Kidney (tissue), 14 donors: Measurements from ENCODE around the gene C2orf92. TPM values are rescaled to one million over a fixed set of nuclear protein-coding genes. Genes with fewer than 3 reads are reported as not detected.

Source experiments
- DNase-seq, 5 donors: peaks; one replicate each; pipeline ENCODE4 v3.0.0-alpha.2; 2013 to 2020
- FAIRE-seq: peaks from 2 replicates; lab custom pipeline; 2012; peaks lifted over from hg19 to GRCh38; lab: Jason Lieb, UNC
- H3K27ac ChIP-seq, 2 donors: one replicate each; pipeline ENCODE4 v1.7.0; 2013; ENCODE audit warnings: low read depth in 2 of 2, low read length in 2 of 2, inconsistent platforms in 1 of 2
- H3K27me3 ChIP-seq: one replicate; pipeline ENCODE4 v1.7.1; 2013; ENCODE audit warnings: low read length, inconsistent platforms; ENCODE audit not compliant: control insufficient read depth, insufficient read depth
- H3K36me3 ChIP-seq, 3 donors: one replicate each; pipeline versions ENCODE4 v1.7.0 to v1.7.1; 2013; ENCODE audit warnings: low read length in 3 of 3, control low read depth in 1 of 3, inconsistent platforms in 1 of 3; ENCODE audit not compliant: insufficient read depth in 3 of 3, control insufficient read depth in 2 of 3
- H3K4me1 ChIP-seq, 3 donors: one replicate each; pipeline versions ENCODE4 v1.7.0 to v1.7.1; 2013; ENCODE audit warnings: low read length in 3 of 3, inconsistent platforms in 1 of 3, low read depth in 1 of 3; ENCODE audit not compliant: control insufficient read depth in 2 of 3, insufficient read depth in 2 of 3
- H3K4me3 ChIP-seq, 3 donors: one replicate each; pipeline versions ENCODE4 v1.7.0 to v1.8.1; 2013; ENCODE audit warnings: low read length in 3 of 3, control low read depth in 1 of 3, inconsistent platforms in 1 of 3
- H3K9ac ChIP-seq, 3 donors: one replicate each; pipeline versions ENCODE4 v1.7.0 to v1.7.1; 2013; ENCODE audit warnings: low read length in 3 of 3, control low read depth in 1 of 3, inconsistent platforms in 1 of 3
- H3K9me3 ChIP-seq, 3 donors: one replicate each; pipeline versions ENCODE4 v1.7.0 to v1.7.1; 2013; ENCODE audit warnings: low read length in 3 of 3, control low read depth in 1 of 3, inconsistent platforms in 1 of 3; ENCODE audit not compliant: control insufficient read depth in 2 of 3, insufficient read depth in 1 of 3
- CTCF ChIP-seq: IDR thresholded peaks from 3 replicates; pipeline ENCODE4 v1.5.1; 2012; ENCODE audit warnings: mild to moderate bottlenecking, moderate library complexity, borderline replicate concordance; ENCODE audit not compliant: insufficient read depth; ENCODE audit errors: extremely low read depth
- intact Hi-C: fragments of 100-400 bp; cut with DNase I; formaldehyde crosslinking; loops from one replicate; pipeline ENCODE4 v1.11.1; 2022
- polyA plus RNA-seq: library from polyadenylated mRNA; stranded (reverse); fragments of 350-450 nt; fragmentation: Illumina TruSeq; extraction: RNeasy Lipid Tissue Mini Kit (QIAGEN cat#74804); gene quantifications from one replicate; pipeline ENCODE4 v1.2.3, GENCODE V29; 2014; ENCODE audit warnings: low read depth, low replicate concordance; ENCODE audit not compliant: insufficient read depth
- total RNA-seq: library from RNA; stranded (reverse); fragmentation: NEBNext Ultra II Directional; extraction: Animal tissue kit (Norgen Biotek cat#: 25700); gene quantifications from one replicate; pipeline ENCODE4 v1.2.1, GENCODE V29; 2021
- donor health status: control.
- donor health status: control.
- donor health status: control.
- donor health status: control.
- donor health status: control.
- donor health status: DM: yes; HTN: yes; CAD: no.
- donor health status: Normal renal cell carcinoma (clear cell type).

The C2orf92 gene
- total and polyA plus RNA-seq, 2 donors from 2014 or later, result 3.3 to 7.3 TPM

- Histone ChIP-seq H3K36me3 (no peaks in the 10 kb centered on the region), H3K27ac (no peak overlapping the region), H3K4me1 (no peaks in the 10 kb centered on the region), H3K27me3 (no peaks in the 10 kb centered on the region), H3K4me3 (no peak overlapping the region), H3K9ac (no peak overlapping the region), H3K9me3 (no peaks in the 10 kb centered on the region)
- intact Hi-C loops, result no loop called here
- DNase-seq (peak in 1 of 5 donors; percentile 63), FAIRE-seq (no peak)
- TF ChIP-seq CTCF, result no peak
Observed at GRCh38 chr2:97724073-97724410, 54.5 kb downstream of the C2orf92 start.

GRCh38 chr2:97724501-97724900, 55.0 kb downstream of the C2orf92 start:
- Histone ChIP-seq H3K27me3 (no peaks in the 10 kb centered on the region), H3K4me3 (no peak overlapping the region), H3K9ac (no peak overlapping the region), H3K36me3 (no peaks in the 10 kb centered on the region), H3K27ac (no peak overlapping the region), H3K9me3 (no peaks in the 10 kb centered on the region), H3K4me1 (no peaks in the 10 kb centered on the region)
- intact Hi-C loops, result no loop called here
- no peak for FAIRE-seq
- no peak for DNase-seq
- TF ChIP-seq CTCF, result no peak

DNA sequence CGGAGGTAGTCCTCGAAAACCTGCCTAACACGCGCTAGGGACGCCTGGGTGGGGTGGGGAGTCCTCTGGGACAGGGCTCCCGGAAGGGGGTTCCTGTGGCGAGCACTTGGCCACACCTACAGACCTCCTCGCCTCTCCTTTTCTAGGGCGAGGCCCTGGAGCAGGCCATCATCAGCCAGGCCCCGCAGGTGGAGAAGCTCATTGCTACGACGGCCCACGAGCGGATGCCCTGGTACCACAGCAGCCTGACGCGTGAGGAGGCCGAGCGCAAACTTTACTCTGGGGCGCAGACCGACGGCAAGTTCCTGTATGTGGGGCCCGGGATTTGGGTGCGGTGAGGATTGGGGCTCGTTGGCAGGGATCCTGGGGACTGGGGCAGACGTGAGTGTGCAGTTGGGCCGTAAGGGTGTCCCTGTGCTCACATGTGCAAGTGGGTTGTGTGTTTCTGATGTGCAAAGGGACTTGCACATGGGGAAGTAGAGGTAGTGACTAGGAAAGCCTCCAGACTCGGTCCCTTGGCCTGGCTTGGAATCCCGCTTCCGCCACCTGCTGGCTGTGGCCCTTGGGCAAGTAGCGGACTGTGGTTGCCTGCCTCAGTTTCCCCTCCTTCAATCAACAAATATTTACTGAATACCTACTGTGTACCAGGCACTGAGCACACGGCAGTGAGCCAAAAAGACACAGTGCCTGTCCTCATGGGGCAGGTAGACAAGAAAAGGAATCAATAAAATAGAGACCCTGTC, 55.6 kb downstream of the C2orf92 start:
- H3K4me1 ChIP-seq, result no peaks in the 10 kb centered on the region
- TF ChIP-seq CTCF, result no peak
- H3K27me3 ChIP-seq, result no peaks in the 10 kb centered on the region
- intact Hi-C loops, result no loop called here
- H3K9me3 ChIP-seq, result peaks cover 0 to 1% (median 1%) of the 10 kb centered on the region in 3 donors
- peak in 1 of 5 donors; percentile 63 for DNase-seq
- H3K4me3 ChIP-seq, result no peak overlapping the region
- no peak for FAIRE-seq
- no peaks in the 10 kb centered on the region for H3K36me3 ChIP-seq
- H3K27ac ChIP-seq, result no peak overlapping the region
- no peak overlapping the region for H3K9ac ChIP-seq
